ENCODE measurements around the gene ERMAP.

Gene ERMAP
- total RNA-seq, result 5.2 to 17.5 (median 14.5) reads per million in 3 experiments

- DNase-seq, result peak; percentile 91
Observed at GRCh38 chr1:42816585-42817439, at the start of gene ERMAP, which contains the start of gene SVBP. TSS of gene ERMAP (plus strand) at chr1:42817122. CDS start at chr1:42830449, 13,327 bp downstream. TSS of gene SVBP (minus strand) at chr1:42817397. CDS start at chr1:42816544, 853 bp downstream.

- no peak for DNase-seq
Observed at GRCh38 chr1:42767510-42768000, 49.4 kb upstream of the ERMAP start.

- DNase-seq, result no peak
Observed at GRCh38 chr1:42768172-42768571, 48.8 kb upstream of the ERMAP start.

- DNase-seq, result no peak
Observed at GRCh38 chr1:42769811-42770210, 47.1 kb upstream of the ERMAP start.

GRCh38 chr1:42773420-42773819 lies 43.5 kb upstream of the ERMAP start:
- DNase-seq, result no peak

- DNase-seq, result no peak
Observed at GRCh38 chr1:42774928-42775526, 41.9 kb upstream of the ERMAP start.

GRCh38 chr1:42776502-42776901 lies 40.4 kb upstream of the ERMAP start:
- DNase-seq, result no peak

GRCh38 chr1:42777852-42778251 lies 39.1 kb upstream of the ERMAP start:
- DNase-seq, result peak; percentile 15

GRCh38 chr1:42779725-42780124 lies 37.2 kb upstream of the ERMAP start:
- DNase-seq, result no peak

GRCh38 chr1:42780176-42780575 lies 36.7 kb upstream of the ERMAP start:
- DNase-seq, result no peak

- DNase-seq, result no peak
Observed at GRCh38 chr1:42783092-42783491, 33.8 kb upstream of the ERMAP start.

- DNase-seq, result no peak
Observed at GRCh38 chr1:42784547-42784945, 32.4 kb upstream of the ERMAP start.

- DNase-seq, result peak; percentile 33
Observed at GRCh38 chr1:42784946-42785693, 31.8 kb upstream of the ERMAP start, which contains the start of gene TMEM269. TSS of gene TMEM269 (plus strand) at chr1:42784991. CDS start at chr1:42789894, 4,903 bp downstream.

GRCh38 chr1:42786097-42786496 lies 30.8 kb upstream of the ERMAP start:
- no peak for DNase-seq

- DNase-seq, result no peak
Observed at GRCh38 chr1:42788021-42788420, 28.9 kb upstream of the ERMAP start.

GRCh38 chr1:42793824-42794223 lies 23.1 kb upstream of the ERMAP start:
- no peak for DNase-seq

GRCh38 chr1:42797414-42797813 lies 19.5 kb upstream of the ERMAP start:
- no peak for DNase-seq

- DNase-seq, result no peak
Observed at GRCh38 chr1:42797979-42798378, 18.9 kb upstream of the ERMAP start.

- DNase-seq, result no peak
Observed at GRCh38 chr1:42801832-42802473, 15.0 kb upstream of the ERMAP start.

- no peak for DNase-seq
Observed at GRCh38 chr1:42806171-42806570, 10.8 kb upstream of the ERMAP start.

GRCh38 chr1:42806593-42806992 lies 10.3 kb upstream of the ERMAP start:
- DNase-seq, result no peak

GRCh38 chr1:42807056-42807668 lies 9.8 kb upstream of the ERMAP start:
- DNase-seq, result no peak
